ENCODE measurements around the gene ERVH48-1.
"Not testable (repeated sequence)": the region's sequence is repeated elsewhere in the genome, so short reads cannot be mapped to it uniquely, and the experiment has no call there.

ERVH48-1 gene

DNA sequence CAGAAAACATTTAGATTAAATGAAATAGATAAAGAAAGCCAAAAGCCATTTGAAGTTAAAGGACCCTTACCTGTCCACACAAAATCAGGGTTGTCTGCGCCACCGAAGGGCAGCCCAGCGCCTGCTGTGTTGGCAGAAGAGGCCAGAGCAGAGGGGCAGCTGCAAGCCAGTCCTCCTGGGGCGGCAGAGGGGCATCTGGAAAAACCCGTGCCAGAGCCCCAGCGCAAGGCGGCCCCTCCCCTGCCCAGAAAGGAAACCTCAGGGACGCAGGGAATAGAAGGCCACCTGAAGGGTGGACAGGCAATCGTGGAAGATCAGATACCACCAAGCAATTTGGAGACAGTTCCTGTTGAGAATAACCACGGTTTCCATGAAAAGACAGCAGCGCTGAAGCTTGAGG, 21.6 kb downstream of the ERVH48-1 start:
- DNase-seq = no peak

DNA sequence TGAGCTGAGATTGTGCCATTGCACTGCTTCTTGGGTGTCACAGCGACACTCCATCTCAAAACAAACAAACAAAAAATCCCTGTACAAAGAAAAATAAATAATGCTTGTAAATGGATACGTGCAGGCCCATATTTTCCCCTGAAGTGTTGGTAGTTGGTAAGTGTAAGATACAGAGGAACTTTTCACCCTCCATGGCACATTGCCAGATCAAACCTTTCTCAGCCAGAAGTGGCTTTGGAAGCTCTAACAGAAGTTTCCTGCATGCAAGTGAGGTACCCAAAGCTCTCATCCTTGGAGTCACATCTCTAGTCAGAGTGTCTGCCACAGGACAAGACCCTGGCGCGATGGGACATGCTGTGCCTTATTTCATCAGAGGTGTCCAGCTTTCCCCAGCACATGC, 25.0 kb downstream of the ERVH48-1 start:
- no peak for DNase-seq

DNA sequence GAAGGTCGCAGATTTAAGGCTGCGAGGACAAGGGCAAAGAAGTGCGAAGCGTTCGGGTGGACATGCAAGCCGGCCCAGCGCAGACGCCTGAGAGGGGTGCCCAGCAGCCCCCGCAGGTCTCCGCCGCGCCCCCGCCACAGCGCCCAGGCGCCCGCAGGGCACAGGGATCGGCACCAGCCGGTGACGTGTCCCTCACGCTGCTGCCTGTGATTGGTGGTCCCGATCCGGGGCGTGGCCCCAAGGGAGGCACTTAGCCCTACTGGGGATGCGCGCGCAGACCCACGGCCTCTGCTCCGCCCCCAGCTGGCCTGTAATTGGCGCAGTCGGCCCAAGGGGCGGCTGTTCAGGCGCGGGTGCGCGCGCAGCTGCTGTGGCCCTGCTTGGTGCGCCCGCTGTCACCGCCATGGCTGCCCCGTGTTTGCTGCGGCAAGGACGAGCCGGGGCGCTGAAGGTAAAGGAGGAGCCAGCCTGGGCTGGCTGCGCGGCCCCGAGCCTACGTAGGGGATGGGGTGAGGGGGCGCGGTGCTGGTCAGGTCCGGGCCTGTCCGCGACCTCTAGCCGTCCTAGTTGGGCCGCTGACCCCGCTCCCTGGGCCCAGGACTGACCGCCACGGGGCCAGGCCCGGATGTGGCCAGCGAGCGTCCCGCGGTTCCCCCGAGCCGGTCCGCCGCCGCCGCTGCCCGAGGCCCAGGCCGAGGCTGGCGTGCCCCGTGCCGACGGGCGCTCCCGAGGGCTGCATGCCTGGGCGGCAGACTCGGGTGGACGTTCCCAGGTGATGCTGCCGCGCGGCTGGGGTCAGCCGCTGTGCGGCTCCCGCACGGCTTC, 32.3 kb downstream of the ERVH48-1 start, which contains the start of gene NDUFV3:
Gene NDUFV3 (plus strand): TSS at position 379 of the 825 bp plus-strand sequence. CDS start 25 bp downstream, at position 404.
- peak; percentile 100 for DNase-seq

DNA sequence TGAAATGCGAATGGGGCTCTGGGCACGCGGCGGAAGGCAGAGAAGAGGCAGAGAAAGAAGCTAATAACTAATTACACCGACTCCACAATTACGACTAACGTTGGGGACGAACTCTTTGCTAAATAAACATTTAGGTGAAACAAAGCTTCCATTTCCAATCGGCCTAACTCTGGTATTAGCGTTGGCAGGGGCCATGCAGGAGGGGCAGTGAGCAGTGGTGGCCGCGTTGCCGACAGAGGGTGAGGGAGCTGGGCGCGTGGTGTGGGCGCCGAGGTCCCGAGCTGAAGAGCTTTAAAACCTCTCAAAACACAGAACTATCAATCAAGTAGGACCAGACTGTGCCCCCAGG, 32.9 kb downstream of the ERVH48-1 start:
- no peak for DNase-seq

DNA sequence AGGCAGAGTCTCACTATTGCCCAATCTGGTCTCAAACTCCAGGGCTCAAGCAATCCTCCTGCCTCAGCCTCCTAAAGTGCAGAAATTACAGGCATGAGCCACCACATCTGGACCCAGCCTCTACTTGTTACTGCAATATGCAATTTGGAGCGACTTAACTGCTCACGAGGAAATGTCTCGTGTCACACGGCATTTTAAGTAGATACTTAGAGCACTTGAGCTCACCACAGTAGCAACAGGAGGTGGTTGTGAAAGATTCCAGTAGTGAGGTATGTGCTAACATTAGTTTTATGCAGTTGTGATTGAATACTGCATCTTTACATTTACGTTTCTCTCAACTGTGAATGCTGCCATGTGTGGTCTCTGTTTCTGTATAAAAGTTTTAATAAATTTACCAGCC, 38.1 kb downstream of the ERVH48-1 start:
- no peak for DNase-seq

DNA sequence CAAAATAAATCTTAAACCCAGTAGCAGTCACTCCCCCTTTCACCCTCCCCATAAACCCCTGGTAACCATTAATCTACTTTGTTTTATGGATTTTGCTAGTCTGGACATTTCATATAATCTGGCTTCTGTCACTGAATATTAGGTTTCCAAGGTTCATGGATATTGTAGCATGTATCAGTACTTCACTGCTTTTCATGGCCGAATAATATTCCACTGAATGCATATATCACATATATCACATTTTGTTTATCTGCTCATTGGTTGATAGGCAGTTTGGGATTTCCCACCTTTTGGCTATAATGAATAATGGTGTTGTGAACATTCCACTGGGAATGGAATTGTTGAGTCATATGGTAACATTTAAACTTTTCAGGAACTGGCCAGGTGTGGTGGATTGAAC, 41.5 kb downstream of the ERVH48-1 start:
- DNase-seq = no peak

DNA sequence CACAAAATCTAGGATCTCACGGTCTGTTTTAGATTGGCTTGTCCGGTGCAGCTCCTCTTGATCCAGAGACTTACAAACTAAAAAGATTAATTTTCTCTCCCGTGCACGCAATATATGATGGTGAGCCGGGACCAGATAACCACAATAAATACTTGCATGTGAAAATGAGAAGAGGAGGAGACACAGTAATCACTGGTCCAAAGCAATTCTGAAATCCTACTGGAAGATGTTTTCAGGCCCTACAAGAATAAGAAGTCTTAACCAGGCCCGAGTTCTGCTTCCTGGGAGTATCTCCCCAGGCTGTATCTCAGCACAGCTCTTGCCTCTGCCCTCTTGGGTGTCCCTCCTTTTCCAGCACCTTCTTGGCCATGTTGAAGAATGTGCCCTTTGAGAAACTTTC, 45.1 kb downstream of the ERVH48-1 start:
- no peak for DNase-seq

DNA sequence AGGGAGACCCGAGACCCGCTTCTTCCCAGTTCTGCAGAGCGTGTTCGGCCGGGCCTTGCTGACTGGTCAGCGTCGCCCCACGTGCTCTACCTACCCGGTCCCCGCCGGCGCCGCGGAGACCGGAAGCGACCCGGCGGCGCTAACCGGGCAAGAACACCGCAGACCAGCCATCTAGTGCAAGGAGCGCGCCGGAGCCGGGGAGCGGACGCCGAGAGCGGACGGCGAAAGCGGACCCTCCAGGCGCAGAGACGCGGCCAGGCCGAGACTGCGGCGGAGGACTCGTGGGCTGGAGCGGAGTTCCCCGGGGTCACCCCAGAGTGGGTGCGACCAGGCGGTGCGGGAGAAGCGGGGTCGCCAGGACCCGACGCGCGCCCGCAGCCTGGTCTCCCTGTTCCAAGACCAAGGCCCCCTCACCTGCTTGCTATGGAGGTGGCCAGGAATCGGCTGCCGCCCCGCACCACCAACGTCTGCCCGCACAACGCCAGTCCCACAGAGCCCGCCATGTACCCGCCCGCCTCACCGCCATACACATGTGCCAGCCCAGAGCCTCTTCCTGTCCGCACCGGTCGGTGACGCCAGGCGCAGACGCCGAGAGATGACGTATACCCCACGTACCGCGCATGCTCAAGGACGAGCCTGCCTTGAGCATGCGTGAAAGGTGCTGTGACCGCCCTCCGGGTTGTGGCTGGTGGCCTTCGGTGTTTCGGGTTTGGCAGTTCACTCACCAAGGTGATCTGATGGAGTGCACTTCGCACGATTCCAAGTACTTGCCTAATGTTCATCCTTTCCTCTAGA, 46.2 kb downstream of the ERVH48-1 start, which contains the start of gene WDR4:
Gene WDR4 (minus strand): TSS at position 547 of the 795 bp plus-strand sequence. CDS start 44 bp downstream, at position 503.
- DNase-seq = peak; percentile 98

DNA sequence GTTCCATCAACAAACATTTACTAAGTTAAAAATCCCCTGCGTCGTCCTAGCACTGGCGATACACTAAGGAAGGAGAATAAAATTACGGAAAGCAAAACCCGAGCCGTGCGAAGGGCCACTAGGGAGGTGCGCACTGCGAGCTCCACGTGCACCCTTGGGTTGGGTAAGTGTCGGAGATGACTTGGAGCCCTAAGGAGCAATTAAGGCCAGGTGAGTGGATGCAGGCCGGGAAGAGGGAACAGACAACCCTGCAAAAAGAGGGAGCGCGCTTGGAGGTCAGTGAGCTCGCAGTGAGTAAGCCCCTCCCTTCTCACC, 46.8 kb downstream of the ERVH48-1 start:
- DNase-seq = no peak

DNA sequence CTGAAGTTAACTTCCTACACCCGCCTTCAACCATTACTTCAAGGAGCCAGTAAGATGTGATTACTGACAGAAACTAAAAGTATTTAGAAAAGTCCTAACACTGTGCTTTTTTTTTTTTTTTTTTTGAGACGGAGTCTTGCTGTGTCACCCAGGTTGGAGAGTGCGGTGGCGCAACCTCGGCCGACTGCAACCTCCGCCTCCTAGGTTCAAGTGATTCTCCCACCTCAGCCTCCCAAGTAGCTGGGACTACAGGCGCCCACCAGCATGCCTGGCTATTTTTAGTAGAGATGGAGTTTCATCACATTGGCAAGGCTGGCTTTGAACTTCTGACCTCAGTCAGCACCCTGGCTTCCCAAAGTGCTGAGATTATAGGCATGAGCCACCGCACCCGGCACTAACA, 49.6 kb downstream of the ERVH48-1 start:
- DNase-seq = not testable (repeated sequence)

DNA sequence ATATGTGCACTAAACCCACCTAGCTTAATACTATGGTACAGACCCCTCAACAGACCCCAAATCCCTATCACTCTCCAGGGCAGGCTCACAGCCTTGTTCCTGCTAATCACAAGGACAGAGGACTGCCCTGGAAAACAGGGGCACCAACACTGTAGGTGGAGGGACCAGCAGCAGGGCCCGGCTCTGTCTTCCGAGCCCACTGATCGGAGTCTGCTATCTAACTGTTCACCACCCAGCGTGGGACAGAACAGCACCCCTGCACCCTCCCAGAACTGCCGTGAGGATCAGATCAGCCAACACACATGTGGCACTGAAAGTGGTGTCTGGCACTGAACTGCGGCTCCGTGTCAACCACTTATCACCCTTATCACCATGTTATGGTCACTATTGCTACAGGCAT, 52.3 kb downstream of the ERVH48-1 start:
- DNase-seq = no peak

DNA sequence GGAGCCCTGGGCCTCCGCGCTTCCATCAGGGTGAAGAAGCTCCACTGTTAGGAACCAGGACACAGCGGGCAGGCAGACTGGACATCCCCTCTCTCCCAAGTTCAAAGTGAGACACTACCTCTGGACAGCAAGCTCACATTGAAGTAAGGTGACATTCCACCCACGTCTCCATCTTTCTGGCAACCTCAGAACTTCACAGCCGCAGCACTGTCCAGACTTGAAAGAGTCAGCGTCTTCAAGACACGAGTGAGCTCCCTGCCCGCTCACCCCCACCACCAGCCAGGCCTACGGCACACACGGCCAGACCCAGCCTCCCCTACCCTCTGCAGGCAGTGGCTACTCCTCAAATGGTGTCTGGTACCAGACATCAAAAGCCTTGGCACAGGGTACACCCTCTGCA, 57.2 kb downstream of the ERVH48-1 start:
- no peak for DNase-seq
